Activated CD4-positive, alpha-beta T cell treated with anti-CD3 and anti-CD28 coated beads for 4 hours (primary cell): ENCODE results near the gene DHX38.

Experiments used
- DNase-seq, 2 donors: peaks; one replicate each; pipeline ENCODE4 v3.0.0-alpha.2; 2020

The DHX38 gene

GRCh38 chr16:72123426-72123825 is 29.8 kb downstream of the DHX38 start:
- DNase-seq: no peak

- DNase-seq: no peak
Measured at GRCh38 chr16:72124148-72124547, 30.5 kb downstream of the DHX38 start.

- DNase-seq: peak; percentile 46 to 56
Measured at GRCh38 chr16:72124761-72125634, 31.4 kb downstream of the DHX38 start.

GRCh38 chr16:72125635-72126428 is 32.2 kb downstream of the DHX38 start:
- no peak for DNase-seq

- DNase-seq: no peak
Measured at GRCh38 chr16:72126429-72126765, 32.8 kb downstream of the DHX38 start.

- no peak for DNase-seq
Measured at GRCh38 chr16:72128701-72129100, 35.1 kb downstream of the DHX38 start.

- no peak for DNase-seq
Measured at GRCh38 chr16:72129976-72130656, 36.5 kb downstream of the DHX38 start.

GRCh38 chr16:72131036-72131435 is 37.4 kb downstream of the DHX38 start:
- DNase-seq: no peak

GRCh38 chr16:72132726-72133125 is 39.1 kb downstream of the DHX38 start:
- no peak for DNase-seq

GRCh38 chr16:72134507-72134906 is 40.9 kb downstream of the DHX38 start:
- no peak for DNase-seq

GRCh38 chr16:72137380-72138063 is 43.9 kb downstream of the DHX38 start:
- no peak for DNase-seq

GRCh38 chr16:72138064-72138572 is 44.5 kb downstream of the DHX38 start:
- DNase-seq: no peak

GRCh38 chr16:72139908-72140307 is 46.3 kb downstream of the DHX38 start:
- no peak for DNase-seq

GRCh38 chr16:72142476-72142875 is 48.8 kb downstream of the DHX38 start:
- no peak for DNase-seq

- DNase-seq: no peak
Measured at GRCh38 chr16:72149676-72150464, 56.2 kb downstream of the DHX38 start.

GRCh38 chr16:72159386-72159785 is 65.7 kb downstream of the DHX38 start:
- DNase-seq: no peak

- no peak for DNase-seq
Measured at GRCh38 chr16:72159801-72160200, 66.2 kb downstream of the DHX38 start.

GRCh38 chr16:72162105-72162692 is 68.6 kb downstream of the DHX38 start:
- DNase-seq: no peak
